Pancreas (tissue), 10 donors: ENCODE results near the gene CNOT1. TPM values are rescaled to one million over a fixed set of nuclear protein-coding genes. Genes with fewer than 3 reads are reported as not detected.

Experiments used
- ATAC-seq, 4 donors: fragments of 200-7000 bp; cut with Tn5 transposase; one replicate each; pipeline versions ENCODE4 v1.8.0 to v1.9.1; 2020; ENCODE audit warnings: mild to moderate bottlenecking in 4 of 4, moderate library complexity in 4 of 4
- DNase-seq, 6 donors: peaks; one replicate each; pipeline ENCODE4 v3.0.0-alpha.2; 2020
- FAIRE-seq: peaks from 2 replicates; lab custom pipeline; 2012; peaks lifted over from hg19 to GRCh38; lab: Jason Lieb, UNC
- H3K27ac ChIP-seq, 4 donors: fragments of 200-600 bp; sonication (generic); 1 replicate in 3 of 4; 2 replicates in 1 of 4; pipeline versions ENCODE4 v1.5.0 to v1.8.0; 2020
- H3K27me3 ChIP-seq, 4 donors: fragments of 200-600 bp; one replicate each; pipeline ENCODE4 v1.8.0; 2021
- H3K36me3 ChIP-seq, 3 donors: fragments of 200-600 bp; sonication (generic) in 1 of 3; one replicate each; pipeline versions ENCODE4 v1.5.0 to v1.8.0; 2020 to 2021
- H3K4me1 ChIP-seq, 3 donors: fragments of 200-600 bp; one replicate each; pipeline ENCODE4 v1.8.0; 2021
- H3K4me3 ChIP-seq, 4 donors: fragments of 200-600 bp; sonication (generic) in 2 of 4; one replicate each; pipeline versions ENCODE4 v1.5.0 to v1.8.0; 2020 to 2021
- H3K9me3 ChIP-seq, 4 donors: fragments of 200-600 bp; one replicate each; pipeline ENCODE4 v1.8.0; 2021
- WGBS, 2 donors: extraction: QIAGEN DNeasy Blood & Tissue Kit; methylation state at CpG; one replicate each; pipeline ENCODE4 v1.1.7; 2013; 5-methylcytosine and 5-hydroxymethylcytosine counted together
- intact Hi-C, 3 donors: fragments of 100-400 bp; cut with DNase I; formaldehyde crosslinking; loops; one replicate each; pipeline versions ENCODE4 v1.11.1 to v1.14.2; 2022
- polyA plus RNA-seq, 2 donors: library from polyadenylated mRNA; stranded (reverse); fragments of 200-250 nt; gene quantifications; one replicate each; pipeline ENCODE4 v1.2.3, GENCODE V29; 2013
- total RNA-seq, 6 donors: library from RNA; stranded (reverse); fragmentation: NEBNext Ultra II Directional in 4 of 6; extraction: Animal tissue kit (Norgen Biotek cat#: 25700) in 4 of 6; gene quantifications; one replicate each; pipeline versions ENCODE4 v1.2.1 to v1.2.4, GENCODE V29; 2021 to 2023
- TF ChIP-seq, protein P1 (sequence below), 4 donors: fragments of 200-600 bp; sonication (generic) in 3 of 4; IDR thresholded peaks; one replicate each; pipeline versions ENCODE4 v1.5.0 to v1.8.0; 2021; ENCODE audit warnings: antibody characterized with exemption in 4 of 4
- donor health status: healthy with polysubstance abuse.
- donor health status: DM: no; HTN: no; CAD: no; lungs with moderate emphysema.
- donor health status: DM: no; HTN: no; CAD: no.
- donor health status: control.
- donor health status: control.
- donor health status: Bipolar disorder and iron deficiency.
- donor health status: DM: yes; HTN: yes; CAD: no.
- donor health status: DM: no; HTN: no; CAD: no.
- donor health status: DM: no; HTN: no; CAD: no.
- donor health status: DM: yes; HTN: yes; CAD: no.

CNOT1 gene
- total and polyA plus RNA-seq, 8 donors, result 24.3 to 84.4 (median 60.0) TPM

DNA sequence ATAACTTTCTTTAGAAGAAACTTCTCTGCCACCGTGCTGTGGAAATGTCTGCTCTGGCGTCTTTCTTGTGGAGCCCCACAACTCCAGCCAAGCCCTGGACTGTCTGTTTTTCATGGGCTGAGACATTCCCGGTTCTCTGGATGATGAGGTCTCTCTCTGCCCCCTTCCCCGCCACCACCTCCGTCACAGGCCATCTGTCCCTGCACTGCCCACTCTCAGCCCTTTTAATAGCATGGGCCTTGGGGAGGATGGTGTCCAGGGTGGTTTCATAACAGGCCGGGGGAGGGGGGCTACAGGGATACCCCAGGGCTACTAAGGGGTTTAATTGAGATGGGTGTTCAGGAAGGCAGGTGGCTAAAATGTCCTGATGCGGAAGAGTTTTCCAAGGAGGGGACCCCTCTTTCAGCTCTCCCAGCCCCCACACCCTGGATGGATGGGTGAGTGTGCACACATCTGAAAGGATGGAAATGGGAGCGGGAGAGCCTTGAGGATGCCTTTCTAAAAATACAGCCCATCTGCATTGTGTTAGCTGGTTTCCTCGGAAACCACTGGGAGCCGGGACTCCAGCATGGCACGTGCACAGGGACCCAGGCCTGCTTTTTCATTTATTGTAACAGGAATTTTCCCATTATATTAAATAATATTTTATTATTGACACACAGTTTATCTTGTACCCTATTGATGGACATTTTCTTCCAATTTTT is 144.3 kb downstream of the CNOT1 start:
- FAIRE-seq, result no peak
- TF ChIP-seq, protein P1, sequence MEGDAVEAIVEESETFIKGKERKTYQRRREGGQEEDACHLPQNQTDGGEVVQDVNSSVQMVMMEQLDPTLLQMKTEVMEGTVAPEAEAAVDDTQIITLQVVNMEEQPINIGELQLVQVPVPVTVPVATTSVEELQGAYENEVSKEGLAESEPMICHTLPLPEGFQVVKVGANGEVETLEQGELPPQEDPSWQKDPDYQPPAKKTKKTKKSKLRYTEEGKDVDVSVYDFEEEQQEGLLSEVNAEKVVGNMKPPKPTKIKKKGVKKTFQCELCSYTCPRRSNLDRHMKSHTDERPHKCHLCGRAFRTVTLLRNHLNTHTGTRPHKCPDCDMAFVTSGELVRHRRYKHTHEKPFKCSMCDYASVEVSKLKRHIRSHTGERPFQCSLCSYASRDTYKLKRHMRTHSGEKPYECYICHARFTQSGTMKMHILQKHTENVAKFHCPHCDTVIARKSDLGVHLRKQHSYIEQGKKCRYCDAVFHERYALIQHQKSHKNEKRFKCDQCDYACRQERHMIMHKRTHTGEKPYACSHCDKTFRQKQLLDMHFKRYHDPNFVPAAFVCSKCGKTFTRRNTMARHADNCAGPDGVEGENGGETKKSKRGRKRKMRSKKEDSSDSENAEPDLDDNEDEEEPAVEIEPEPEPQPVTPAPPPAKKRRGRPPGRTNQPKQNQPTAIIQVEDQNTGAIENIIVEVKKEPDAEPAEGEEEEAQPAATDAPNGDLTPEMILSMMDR (IDR thresholded peaks at IDR 0.05), result no peak
- no peaks in the 10 kb centered on the region for H3K36me3 ChIP-seq
- H3K27me3 ChIP-seq, result no peaks in the 10 kb centered on the region
- H3K4me3 ChIP-seq, result no peak overlapping the region
- WGBS, 2 donors, result 68 to 73% methylated on average over 11 of the region's 11 CpGs
- ATAC-seq, result no peak
- no peaks in the 10 kb centered on the region for H3K4me1 ChIP-seq
- H3K9me3 ChIP-seq, result no peaks in the 10 kb centered on the region
- H3K27ac ChIP-seq, result no peak overlapping the region
- DNase-seq, result peak in 1 of 6 donors; percentile 24
- intact Hi-C loops, result loop anchor here (5.0 to 10.0 kb wide), 2 partner anchors 148 to 151 kb away; no protein-coding TSS in a partner anchor

DNA sequence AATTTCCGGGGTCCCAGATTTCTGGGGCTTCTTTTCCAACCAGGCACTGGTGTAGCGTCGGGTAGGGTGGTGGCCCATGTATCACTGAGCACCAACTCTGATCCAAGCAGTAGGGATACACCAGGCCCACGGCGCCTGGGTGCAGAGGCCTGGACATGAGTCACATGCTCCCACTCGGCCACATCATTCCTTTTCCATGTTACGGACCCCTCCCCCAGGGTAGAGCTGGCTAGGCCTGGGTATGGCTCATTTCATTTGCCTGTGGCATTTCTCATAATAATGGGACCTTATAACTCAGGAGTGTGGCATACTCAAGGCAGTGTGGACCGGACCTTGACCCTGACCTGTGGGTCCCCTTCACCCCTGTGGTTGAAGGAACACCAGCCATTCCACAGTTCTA is 147.7 kb downstream of the CNOT1 start:
- no peak for ATAC-seq
- Histone ChIP-seq H3K27me3 (no peaks in the 10 kb centered on the region), H3K9me3 (no peaks in the 10 kb centered on the region), H3K27ac (no peak overlapping the region), H3K36me3 (no peaks in the 10 kb centered on the region), H3K4me1 (no peaks in the 10 kb centered on the region), H3K4me3 (no peak overlapping the region)
- peak in 1 of 6 donors; percentile 43 for DNase-seq
- intact Hi-C loops, result loop anchor here in 1 of 3 donors (10.0 kb wide), 1 partner anchor 147 kb away; no protein-coding TSS in a partner anchor
- TF ChIP-seq, protein P1 (IDR thresholded peaks at IDR 0.05), result no peak
- no peak for FAIRE-seq
- WGBS, 2 donors, result 65 to 76% methylated on average over 8 of the region's 8 CpGs

DNA sequence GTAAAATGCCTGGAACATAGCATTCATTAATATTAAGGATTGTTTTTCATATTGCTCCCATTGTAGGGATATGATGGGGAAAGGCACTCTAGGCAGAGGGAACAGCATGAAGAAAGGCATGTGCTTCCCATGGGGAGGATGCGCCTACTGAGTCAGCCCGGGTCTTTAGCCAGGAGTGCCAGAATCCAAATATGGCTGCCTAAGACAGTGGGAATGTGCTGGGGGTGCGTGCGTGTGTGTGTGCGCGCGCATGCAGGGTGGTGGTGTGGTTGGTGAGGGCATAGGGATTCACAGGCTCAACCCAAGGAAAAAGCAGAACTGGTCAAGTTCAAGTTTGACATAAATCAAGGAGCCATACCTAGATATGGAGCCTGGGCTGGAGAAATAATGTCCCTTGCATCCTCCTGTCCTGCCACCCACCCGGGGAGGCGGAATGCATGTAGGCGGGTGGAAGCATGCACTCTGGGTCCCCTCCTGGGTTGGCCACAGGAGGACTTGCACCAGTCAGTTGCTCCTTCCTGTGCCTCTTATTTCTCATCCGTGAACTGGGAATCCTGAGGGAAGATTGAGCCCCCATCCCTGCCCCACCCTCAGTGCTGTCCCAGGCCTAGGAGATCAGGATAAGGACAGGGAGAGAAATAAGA is 148.3 kb downstream of the CNOT1 start:
- peak in 1 of 6 donors; percentile 27 for DNase-seq
- no peak overlapping the region for H3K27ac ChIP-seq
- TF ChIP-seq, protein P1 (IDR thresholded peaks at IDR 0.05), result no peak
- 84 to 91% methylated on average over 11 of the region's 11 CpGs for WGBS, 2 donors
- H3K36me3 ChIP-seq, result no peaks in the 10 kb centered on the region
- intact Hi-C loops, result loop anchor here in 1 of 3 donors (10.0 kb wide), 1 partner anchor 147 kb away; no protein-coding TSS in a partner anchor
- H3K4me1 ChIP-seq, result no peaks in the 10 kb centered on the region
- no peaks in the 10 kb centered on the region for H3K9me3 ChIP-seq
- FAIRE-seq, result no peak
- ATAC-seq, result no peak
- no peak overlapping the region for H3K4me3 ChIP-seq
- no peaks in the 10 kb centered on the region for H3K27me3 ChIP-seq

DNA sequence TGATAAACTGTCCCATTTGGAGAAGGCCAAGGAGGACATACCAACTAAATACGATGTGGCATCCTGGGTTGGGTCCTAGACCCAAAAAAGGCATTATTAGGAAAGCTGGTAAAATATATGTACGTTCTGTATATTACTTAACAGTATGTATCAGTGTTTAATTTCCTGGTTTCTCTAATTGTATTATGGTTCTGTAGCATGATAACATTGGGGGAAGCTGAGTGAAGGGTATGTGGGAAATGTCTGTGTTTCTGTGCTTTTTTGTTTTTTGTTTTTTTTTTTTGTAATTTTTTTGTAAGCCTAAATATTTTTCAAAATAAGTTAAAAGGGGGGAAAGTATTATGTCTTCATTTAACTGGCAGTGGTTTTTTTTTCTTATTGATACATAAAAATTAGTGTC is 151.2 kb downstream of the CNOT1 start:
- no peaks in the 10 kb centered on the region for H3K4me1 ChIP-seq
- no peak for FAIRE-seq
- no peak for DNase-seq
- no peaks in the 10 kb centered on the region for H3K36me3 ChIP-seq
- TF ChIP-seq, protein P1 (IDR thresholded peaks at IDR 0.05), result no peak
- no peaks in the 10 kb centered on the region for H3K9me3 ChIP-seq
- no peaks in the 10 kb centered on the region for H3K27me3 ChIP-seq
- no peak overlapping the region for H3K4me3 ChIP-seq
- intact Hi-C loops, result no loop called here
- H3K27ac ChIP-seq, result no peak overlapping the region
- WGBS, 2 donors, result 88 to 94% methylated on average over 2 of the region's 2 CpGs
- ATAC-seq, result no peak
